NT2/D1 (cell line): ENCODE results near the gene ATP6V1G2.
"Not testable (repeated sequence)": the region's sequence is repeated elsewhere in the genome, so short reads cannot be mapped to it uniquely, and the experiment has no call there.

Experiments
- SUZ12 ChIP-seq: IDR thresholded peaks from 2 replicates; pipeline ENCODE4 v1.6.1; 2011; ENCODE audit not compliant: insufficient read length, insufficient read depth; ENCODE audit errors: extremely low read depth
- YY1 ChIP-seq: IDR thresholded peaks from 2 replicates; pipeline ENCODE4 v1.6.1; 2011; ENCODE audit not compliant: insufficient read length, insufficient read depth
- ZNF274 ChIP-seq: IDR thresholded peaks from 2 replicates; pipeline ENCODE4 v1.6.1; 2011; ENCODE audit warnings: mild to moderate bottlenecking, low read depth, low read length

DNA sequence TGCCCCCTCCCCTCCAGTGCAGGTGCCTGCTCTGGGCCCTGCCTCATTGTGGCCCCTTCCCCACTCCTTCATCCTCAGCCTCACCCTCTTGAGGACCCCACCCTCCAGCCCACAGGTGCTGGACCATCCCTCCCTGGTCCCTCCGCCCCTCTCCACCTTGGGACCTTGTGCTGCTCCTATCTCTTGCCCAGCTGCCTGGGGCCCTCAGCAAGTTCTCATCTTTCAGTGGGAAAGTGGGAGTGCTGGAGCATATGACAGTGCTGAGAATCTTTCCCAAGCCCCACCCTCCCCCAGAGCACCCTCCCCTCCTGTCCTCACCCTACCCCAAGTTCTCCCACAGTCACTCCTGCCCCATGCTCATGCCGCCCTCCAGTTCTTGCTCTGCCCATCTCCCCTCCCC lies 46.8 kb downstream of the ATP6V1G2 start:
- TF ChIP-seq YY1, ZNF274, SUZ12: not testable (repeated sequence)
